Measurements from ENCODE around the gene ABCC4. TPM values are rescaled to one million over a fixed set of nuclear protein-coding genes. Genes with fewer than 3 reads are reported as not detected.

Gene ABCC4
- total and polyA plus RNA-seq, 2 of the 13 experiments (the other 11 are each of a cell fraction or from before 2014, with no cell fraction given) = 4.2 to 11.3 TPM

DNA sequence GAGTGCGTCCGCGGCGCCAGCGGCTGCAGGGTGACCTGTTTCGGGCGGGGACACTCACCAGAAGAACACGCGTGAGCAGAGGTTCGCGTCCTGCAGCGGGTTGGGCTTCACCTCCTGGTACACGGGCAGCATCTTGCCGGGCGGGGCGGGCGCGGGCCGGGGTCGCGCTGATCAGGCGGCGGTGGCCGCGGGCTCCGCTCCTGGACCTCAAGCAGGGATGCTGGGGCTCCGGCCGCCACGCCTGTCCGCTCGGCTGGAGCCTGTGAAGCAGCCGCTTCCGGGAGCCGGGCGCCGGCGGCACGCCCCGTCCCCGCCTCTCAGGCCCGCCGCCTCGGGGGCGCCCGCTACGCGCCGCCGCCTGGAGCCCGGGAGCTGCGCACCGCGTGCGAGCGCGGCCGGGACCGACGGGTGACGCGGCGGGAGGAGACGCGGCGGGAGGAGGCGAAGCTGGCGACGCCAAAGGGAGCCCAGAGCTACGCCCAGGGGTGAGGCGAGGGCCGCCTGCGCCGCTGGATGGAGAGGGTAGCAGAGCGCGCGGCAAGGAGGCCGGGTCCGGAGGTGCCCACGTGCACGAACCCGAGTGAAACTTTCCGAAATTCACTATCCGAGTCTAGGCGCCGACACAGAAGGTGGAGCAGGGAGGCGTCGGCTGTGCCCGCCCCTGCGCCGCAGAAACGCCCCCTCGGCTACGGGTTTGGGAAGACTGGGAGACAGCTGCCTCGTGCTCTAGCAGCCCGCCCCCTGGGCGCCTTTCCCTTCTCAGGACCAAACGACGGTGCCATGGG is at the start of gene ABCC4 (continued):
- TF ChIP-seq, protein P1, sequence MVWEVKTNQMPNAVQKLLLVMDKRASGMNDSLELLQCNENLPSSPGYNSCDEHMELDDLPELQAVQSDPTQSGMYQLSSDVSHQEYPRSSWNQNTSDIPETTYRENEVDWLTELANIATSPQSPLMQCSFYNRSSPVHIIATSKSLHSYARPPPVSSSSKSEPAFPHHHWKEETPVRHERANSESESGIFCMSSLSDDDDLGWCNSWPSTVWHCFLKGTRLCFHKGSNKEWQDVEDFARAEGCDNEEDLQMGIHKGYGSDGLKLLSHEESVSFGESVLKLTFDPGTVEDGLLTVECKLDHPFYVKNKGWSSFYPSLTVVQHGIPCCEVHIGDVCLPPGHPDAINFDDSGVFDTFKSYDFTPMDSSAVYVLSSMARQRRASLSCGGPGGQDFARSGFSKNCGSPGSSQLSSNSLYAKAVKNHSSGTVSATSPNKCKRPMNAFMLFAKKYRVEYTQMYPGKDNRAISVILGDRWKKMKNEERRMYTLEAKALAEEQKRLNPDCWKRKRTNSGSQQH (CRISPR knock-in tag; IDR thresholded peaks at IDR 0.05; ENCODE audit: low read depth) = no peak
- TF ChIP-seq MED1 (CRISPR knock-in tag; IDR thresholded peaks at IDR 0.05) (peak; percentile 26; the same call in 1 of the 2 replicates), AKAP8 (CRISPR knock-in tag; IDR thresholded peaks at IDR 0.05) (no peak), RFXAP (CRISPR knock-in tag; IDR thresholded peaks at IDR 0.05; ENCODE audit: borderline replicate concordance) (no peak), CEBPG (CRISPR knock-in tag; IDR thresholded peaks at IDR 0.05) (no peak), KLF13 (CRISPR knock-in tag; IDR thresholded peaks at IDR 0.05) (no peak), EP300 (IDR thresholded peaks at IDR 0.05; ENCODE audit: low read depth in 2 of 2, low read length in 2 of 2) (no peak), EP300 (CRISPR knock-in tag; IDR thresholded peaks at IDR 0.05; ENCODE audit: borderline replicate concordance) (no peak), MIER3 (CRISPR knock-in tag; IDR thresholded peaks at IDR 0.05; ENCODE audit: borderline replicate concordance) (no peak), ZMYM4 (CRISPR knock-in tag; IDR thresholded peaks at IDR 0.05) (no peak), PHF21A (CRISPR knock-in tag; IDR thresholded peaks at IDR 0.05) (no peak), NFE2L2 (IDR thresholded peaks at IDR 0.05; ENCODE audit: low read length) (no peak), KDM5A (IDR thresholded peaks at IDR 0.05; ENCODE audit: borderline replicate concordance, low read length) (no peak)
- TF ChIP-seq, protein P2, sequence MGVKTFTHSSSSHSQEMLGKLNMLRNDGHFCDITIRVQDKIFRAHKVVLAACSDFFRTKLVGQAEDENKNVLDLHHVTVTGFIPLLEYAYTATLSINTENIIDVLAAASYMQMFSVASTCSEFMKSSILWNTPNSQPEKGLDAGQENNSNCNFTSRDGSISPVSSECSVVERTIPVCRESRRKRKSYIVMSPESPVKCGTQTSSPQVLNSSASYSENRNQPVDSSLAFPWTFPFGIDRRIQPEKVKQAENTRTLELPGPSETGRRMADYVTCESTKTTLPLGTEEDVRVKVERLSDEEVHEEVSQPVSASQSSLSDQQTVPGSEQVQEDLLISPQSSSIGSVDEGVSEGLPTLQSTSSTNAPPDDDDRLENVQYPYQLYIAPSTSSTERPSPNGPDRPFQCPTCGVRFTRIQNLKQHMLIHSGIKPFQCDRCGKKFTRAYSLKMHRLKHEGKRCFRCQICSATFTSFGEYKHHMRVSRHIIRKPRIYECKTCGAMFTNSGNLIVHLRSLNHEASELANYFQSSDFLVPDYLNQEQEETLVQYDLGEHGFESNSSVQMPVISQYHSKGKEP (CRISPR knock-in tag; IDR thresholded peaks at IDR 0.05) = no peak
- TF ChIP-seq, protein P3, sequence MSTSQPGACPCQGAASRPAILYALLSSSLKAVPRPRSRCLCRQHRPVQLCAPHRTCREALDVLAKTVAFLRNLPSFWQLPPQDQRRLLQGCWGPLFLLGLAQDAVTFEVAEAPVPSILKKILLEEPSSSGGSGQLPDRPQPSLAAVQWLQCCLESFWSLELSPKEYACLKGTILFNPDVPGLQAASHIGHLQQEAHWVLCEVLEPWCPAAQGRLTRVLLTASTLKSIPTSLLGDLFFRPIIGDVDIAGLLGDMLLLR (CRISPR knock-in tag; IDR thresholded peaks at IDR 0.05) = peak; percentile 43; the same call in 1 of the 2 replicates
- TF ChIP-seq, protein P4, sequence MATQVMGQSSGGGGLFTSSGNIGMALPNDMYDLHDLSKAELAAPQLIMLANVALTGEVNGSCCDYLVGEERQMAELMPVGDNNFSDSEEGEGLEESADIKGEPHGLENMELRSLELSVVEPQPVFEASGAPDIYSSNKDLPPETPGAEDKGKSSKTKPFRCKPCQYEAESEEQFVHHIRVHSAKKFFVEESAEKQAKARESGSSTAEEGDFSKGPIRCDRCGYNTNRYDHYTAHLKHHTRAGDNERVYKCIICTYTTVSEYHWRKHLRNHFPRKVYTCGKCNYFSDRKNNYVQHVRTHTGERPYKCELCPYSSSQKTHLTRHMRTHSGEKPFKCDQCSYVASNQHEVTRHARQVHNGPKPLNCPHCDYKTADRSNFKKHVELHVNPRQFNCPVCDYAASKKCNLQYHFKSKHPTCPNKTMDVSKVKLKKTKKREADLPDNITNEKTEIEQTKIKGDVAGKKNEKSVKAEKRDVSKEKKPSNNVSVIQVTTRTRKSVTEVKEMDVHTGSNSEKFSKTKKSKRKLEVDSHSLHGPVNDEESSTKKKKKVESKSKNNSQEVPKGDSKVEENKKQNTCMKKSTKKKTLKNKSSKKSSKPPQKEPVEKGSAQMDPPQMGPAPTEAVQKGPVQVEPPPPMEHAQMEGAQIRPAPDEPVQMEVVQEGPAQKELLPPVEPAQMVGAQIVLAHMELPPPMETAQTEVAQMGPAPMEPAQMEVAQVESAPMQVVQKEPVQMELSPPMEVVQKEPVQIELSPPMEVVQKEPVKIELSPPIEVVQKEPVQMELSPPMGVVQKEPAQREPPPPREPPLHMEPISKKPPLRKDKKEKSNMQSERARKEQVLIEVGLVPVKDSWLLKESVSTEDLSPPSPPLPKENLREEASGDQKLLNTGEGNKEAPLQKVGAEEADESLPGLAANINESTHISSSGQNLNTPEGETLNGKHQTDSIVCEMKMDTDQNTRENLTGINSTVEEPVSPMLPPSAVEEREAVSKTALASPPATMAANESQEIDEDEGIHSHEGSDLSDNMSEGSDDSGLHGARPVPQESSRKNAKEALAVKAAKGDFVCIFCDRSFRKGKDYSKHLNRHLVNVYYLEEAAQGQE (IDR thresholded peaks at IDR 0.05; ENCODE audit: borderline replicate concordance in 1 of 2, low read depth in 1 of 2, low read length in 2 of 2) = no peak
- TF ChIP-seq, protein P5, sequence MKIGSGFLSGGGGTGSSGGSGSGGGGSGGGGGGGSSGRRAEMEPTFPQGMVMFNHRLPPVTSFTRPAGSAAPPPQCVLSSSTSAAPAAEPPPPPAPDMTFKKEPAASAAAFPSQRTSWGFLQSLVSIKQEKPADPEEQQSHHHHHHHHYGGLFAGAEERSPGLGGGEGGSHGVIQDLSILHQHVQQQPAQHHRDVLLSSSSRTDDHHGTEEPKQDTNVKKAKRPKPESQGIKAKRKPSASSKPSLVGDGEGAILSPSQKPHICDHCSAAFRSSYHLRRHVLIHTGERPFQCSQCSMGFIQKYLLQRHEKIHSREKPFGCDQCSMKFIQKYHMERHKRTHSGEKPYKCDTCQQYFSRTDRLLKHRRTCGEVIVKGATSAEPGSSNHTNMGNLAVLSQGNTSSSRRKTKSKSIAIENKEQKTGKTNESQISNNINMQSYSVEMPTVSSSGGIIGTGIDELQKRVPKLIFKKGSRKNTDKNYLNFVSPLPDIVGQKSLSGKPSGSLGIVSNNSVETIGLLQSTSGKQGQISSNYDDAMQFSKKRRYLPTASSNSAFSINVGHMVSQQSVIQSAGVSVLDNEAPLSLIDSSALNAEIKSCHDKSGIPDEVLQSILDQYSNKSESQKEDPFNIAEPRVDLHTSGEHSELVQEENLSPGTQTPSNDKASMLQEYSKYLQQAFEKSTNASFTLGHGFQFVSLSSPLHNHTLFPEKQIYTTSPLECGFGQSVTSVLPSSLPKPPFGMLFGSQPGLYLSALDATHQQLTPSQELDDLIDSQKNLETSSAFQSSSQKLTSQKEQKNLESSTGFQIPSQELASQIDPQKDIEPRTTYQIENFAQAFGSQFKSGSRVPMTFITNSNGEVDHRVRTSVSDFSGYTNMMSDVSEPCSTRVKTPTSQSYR (CRISPR knock-in tag; IDR thresholded peaks at IDR 0.05; ENCODE audit: borderline replicate concordance) = no peak
- TF ChIP-seq, protein P6, sequence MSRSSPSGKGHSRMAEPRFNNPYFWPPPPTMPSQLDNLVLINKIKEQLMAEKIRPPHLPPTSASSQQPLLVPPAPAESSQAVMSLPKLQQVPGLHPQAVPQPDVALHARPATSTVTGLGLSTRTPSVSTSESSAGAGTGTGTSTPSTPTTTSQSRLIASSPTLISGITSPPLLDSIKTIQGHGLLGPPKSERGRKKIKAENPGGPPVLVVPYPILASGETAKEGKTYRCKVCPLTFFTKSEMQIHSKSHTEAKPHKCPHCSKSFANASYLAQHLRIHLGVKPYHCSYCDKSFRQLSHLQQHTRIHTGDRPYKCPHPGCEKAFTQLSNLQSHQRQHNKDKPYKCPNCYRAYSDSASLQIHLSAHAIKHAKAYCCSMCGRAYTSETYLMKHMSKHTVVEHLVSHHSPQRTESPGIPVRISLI (CRISPR knock-in tag; IDR thresholded peaks at IDR 0.05; ENCODE audit: borderline replicate concordance) = no peak

Data from HepG2 (cell line).